Activated T-cell treated with anti-CD3 and anti-CD28 coated beads, Interleukin-2, amount 50 U/mL, for 72 hours (primary cell): ENCODE measurements around the gene TENM4. TPM values are rescaled to one million over a fixed set of nuclear protein-coding genes. Genes with fewer than 3 reads are reported as not detected.

Experiments used
- ATAC-seq, 2 donors: fragments of 150-1000 bp; cut with Tn5 transposase; replicated peaks in 1 of 2; 2 replicates each; pipeline ENCODE4 v1.10.0; 2021; ENCODE audit warnings: moderate library complexity in 2 of 2, mild to moderate bottlenecking in 1 of 2
- DNase-seq, 2 donors: peaks; one replicate each; pipeline ENCODE4 v3.0.0; 2021 to 2022; ENCODE audit warnings: mixed read lengths in 1 of 2
- H3K27ac Mint-ChIP-seq: one replicate; pipeline ENCODE4 v1.8.0; 2022; ENCODE audit warnings: mild to moderate bottlenecking, moderate library complexity, mixed read lengths
- H3K27me3 Mint-ChIP-seq: one replicate; pipeline ENCODE4 v1.8.0; 2022; ENCODE audit warnings: low read depth, mixed read lengths
- H3K36me3 Mint-ChIP-seq, 2 donors: one replicate each; pipeline ENCODE4 v1.8.0; 2022; ENCODE audit warnings: mixed read lengths in 2 of 2, mild to moderate bottlenecking in 1 of 2; ENCODE audit not compliant: insufficient read depth in 2 of 2
- H3K4me1 Mint-ChIP-seq: one replicate; pipeline ENCODE4 v1.8.0; 2022; ENCODE audit warnings: low read depth, mixed read lengths
- H3K4me3 Mint-ChIP-seq, 2 donors: one replicate each; pipeline ENCODE4 v1.8.0; 2022; ENCODE audit warnings: mild to moderate bottlenecking in 2 of 2, mixed read lengths in 2 of 2, moderate library complexity in 2 of 2
- H3K9me3 Mint-ChIP-seq, 2 donors: one replicate each; pipeline ENCODE4 v1.8.0; 2022; ENCODE audit warnings: mixed read lengths in 2 of 2
- total RNA-seq, 2 donors: library from RNA; stranded (reverse); gene quantifications; one replicate each; pipeline ENCODE4 v1.2.3, GENCODE V29; 2022

TENM4 gene
- total RNA-seq, 2 donors from 2014 or later, result 0.21 TPM; not detected in 1

GRCh38 chr11:79021601-79022000 lies 419.2 kb downstream of the TENM4 start:
- no peak overlapping the region for H3K27ac Mint-ChIP-seq
- H3K9me3 Mint-ChIP-seq, result no peaks in the 10 kb centered on the region
- no peak for ATAC-seq
- no peak for DNase-seq
- peaks cover 11% of the 10 kb centered on the region for H3K4me1 Mint-ChIP-seq
- H3K36me3 Mint-ChIP-seq, result no peaks in the 10 kb centered on the region
- no peak overlapping the region for H3K4me3 Mint-ChIP-seq
- H3K27me3 Mint-ChIP-seq, result peaks cover 38% of the 10 kb centered on the region

- DNase-seq, result no peak
- no peak for ATAC-seq
- H3K4me1 Mint-ChIP-seq, result peaks cover 9% of the 10 kb centered on the region
These were observed 420.9 kb downstream of the TENM4 start for GRCh38 chr11:79019975-79020374.

GRCh38 chr11:79019277-79019676 lies 421.6 kb downstream of the TENM4 start:
- no peaks in the 10 kb centered on the region for H3K36me3 Mint-ChIP-seq
- H3K27ac Mint-ChIP-seq, result no peak overlapping the region
- H3K9me3 Mint-ChIP-seq, result no peaks in the 10 kb centered on the region
- H3K27me3 Mint-ChIP-seq, result peaks cover 28% of the 10 kb centered on the region
- H3K4me3 Mint-ChIP-seq, result no peak overlapping the region
- no peak for ATAC-seq
- peaks cover 9% of the 10 kb centered on the region for H3K4me1 Mint-ChIP-seq
- DNase-seq, result no peak

More at GRCh38 chr11:79019975-79020374, 420.9 kb downstream of the TENM4 start:
- Mint-ChIP-seq H3K4me3 (no peak overlapping the region), H3K27ac (no peak overlapping the region), H3K9me3 (no peaks in the 10 kb centered on the region), H3K36me3 (no peaks in the 10 kb centered on the region), H3K27me3 (peaks cover 28% of the 10 kb centered on the region)

GRCh38 chr11:79018371-79018849 lies 422.4 kb downstream of the TENM4 start:
- H3K4me3 Mint-ChIP-seq, result no peak overlapping the region
- DNase-seq (no peak), ATAC-seq (peak; percentile 63 to 88)
- H3K36me3 Mint-ChIP-seq, result no peaks in the 10 kb centered on the region
- H3K9me3 Mint-ChIP-seq, result no peaks in the 10 kb centered on the region
- peaks cover 34% of the 10 kb centered on the region for H3K27me3 Mint-ChIP-seq
- H3K4me1 Mint-ChIP-seq, result peaks cover 9% of the 10 kb centered on the region
- no peak overlapping the region for H3K27ac Mint-ChIP-seq

GRCh38 chr11:79017811-79018210 lies 423.0 kb downstream of the TENM4 start:
- Mint-ChIP-seq H3K27ac (no peak overlapping the region), H3K27me3 (peaks cover 38% of the 10 kb centered on the region), H3K4me1 (peaks cover 9% of the 10 kb centered on the region), H3K4me3 (no peak overlapping the region), H3K9me3 (no peaks in the 10 kb centered on the region), H3K36me3 (no peaks in the 10 kb centered on the region)
- DNase-seq, result no peak
- no peak for ATAC-seq

- DNase-seq (no peak), ATAC-seq (no peak)
- Mint-ChIP-seq H3K36me3 (peaks cover 0 to 1% of the 10 kb centered on the region in 2 donors), H3K9me3 (peaks cover 0 to 1% of the 10 kb centered on the region in 2 donors), H3K27me3 (peaks cover 17% of the 10 kb centered on the region), H3K4me1 (peaks cover 3% of the 10 kb centered on the region), H3K27ac (no peak overlapping the region), H3K4me3 (no peak overlapping the region)
These were observed 427.3 kb downstream of the TENM4 start for GRCh38 chr11:79013509-79013908.

- Mint-ChIP-seq H3K27me3 (peaks cover 10% of the 10 kb centered on the region), H3K27ac (no peak overlapping the region), H3K4me3 (no peak overlapping the region), H3K9me3 (peaks cover 0 to 1% of the 10 kb centered on the region in 2 donors), H3K4me1 (no peaks in the 10 kb centered on the region), H3K36me3 (peaks cover 0 to 1% of the 10 kb centered on the region in 2 donors)
- ATAC-seq, result no peak
- no peak for DNase-seq
These were observed 429.5 kb downstream of the TENM4 start for GRCh38 chr11:79011357-79011756.

- peaks cover 0 to 1% of the 10 kb centered on the region in 2 donors for H3K36me3 Mint-ChIP-seq
- no peaks in the 10 kb centered on the region for H3K4me1 Mint-ChIP-seq
- ATAC-seq, result no peak
- no peak overlapping the region for H3K4me3 Mint-ChIP-seq
- no peak for DNase-seq
- no peak overlapping the region for H3K27ac Mint-ChIP-seq
- H3K27me3 Mint-ChIP-seq, result peaks cover 6% of the 10 kb centered on the region
- H3K9me3 Mint-ChIP-seq, result peaks cover 4 to 5% of the 10 kb centered on the region in 2 donors
These were observed 432.9 kb downstream of the TENM4 start for GRCh38 chr11:79007771-79008402.

- Mint-ChIP-seq H3K27ac (no peak overlapping the region), H3K4me1 (no peaks in the 10 kb centered on the region), H3K4me3 (no peak overlapping the region), H3K27me3 (peaks cover 6% of the 10 kb centered on the region), H3K9me3 (peaks cover 6 to 7% of the 10 kb centered on the region in 2 donors), H3K36me3 (peaks cover 0 to 1% of the 10 kb centered on the region in 2 donors)
- ATAC-seq (no peak), DNase-seq (no peak)
These were observed 434.0 kb downstream of the TENM4 start for GRCh38 chr11:79006854-79007253.

- ATAC-seq (no peak), DNase-seq (no peak)
- H3K27ac Mint-ChIP-seq, result no peak overlapping the region
- H3K9me3 Mint-ChIP-seq, result peaks cover 5 to 12% of the 10 kb centered on the region in 2 donors
- H3K4me3 Mint-ChIP-seq, result no peak overlapping the region
- peaks cover 4% of the 10 kb centered on the region in 2 donors for H3K36me3 Mint-ChIP-seq
- H3K4me1 Mint-ChIP-seq, result no peaks in the 10 kb centered on the region
- no peaks in the 10 kb centered on the region for H3K27me3 Mint-ChIP-seq
These were observed 444.8 kb downstream of the TENM4 start for GRCh38 chr11:78996007-78996406.

GRCh38 chr11:78995171-78995570 lies 445.7 kb downstream of the TENM4 start:
- Mint-ChIP-seq H3K4me1 (no peaks in the 10 kb centered on the region), H3K4me3 (no peak overlapping the region), H3K27ac (no peak overlapping the region), H3K27me3 (no peaks in the 10 kb centered on the region), H3K36me3 (peaks cover 4% of the 10 kb centered on the region in 2 donors), H3K9me3 (peaks cover 5 to 9% of the 10 kb centered on the region in 2 donors)
- DNase-seq, result no peak
- ATAC-seq, result no peak

GRCh38 chr11:78993802-78994430 lies 446.9 kb downstream of the TENM4 start:
- DNase-seq (no peak), ATAC-seq (no peak)
- Mint-ChIP-seq H3K27ac (no peak overlapping the region), H3K9me3 (peaks cover 3 to 4% of the 10 kb centered on the region in 2 donors), H3K36me3 (peaks cover 2% of the 10 kb centered on the region in 2 donors), H3K27me3 (no peaks in the 10 kb centered on the region), H3K4me1 (no peaks in the 10 kb centered on the region), H3K4me3 (no peak overlapping the region)

GRCh38 chr11:78991681-78992080 lies 449.1 kb downstream of the TENM4 start:
- DNase-seq, result no peak
- no peaks in the 10 kb centered on the region for H3K4me1 Mint-ChIP-seq
- H3K9me3 Mint-ChIP-seq, result peaks cover 0 to 2% of the 10 kb centered on the region in 2 donors
- no peak for ATAC-seq
- H3K27ac Mint-ChIP-seq, result no peak overlapping the region
- no peak overlapping the region for H3K4me3 Mint-ChIP-seq
- H3K27me3 Mint-ChIP-seq, result no peaks in the 10 kb centered on the region
- H3K36me3 Mint-ChIP-seq, result no peaks in the 10 kb centered on the region
